Upper lobe of left lung (tissue), 4 donors: ENCODE data around the gene FBXW11.

ENCODE experiments used
- CTCF ChIP-seq, 6 experiments: fragments of 450-650 bp in 4 of 6; fragments of 200-600 bp in 2 of 6; sonication (generic) in 2 of 6; IDR thresholded peaks; one replicate each; pipeline ENCODE4 v1.5.1; 2016 to 2019; ENCODE audit warnings: antibody characterized with exemption in 6 of 6
- EP300 ChIP-seq, 4 donors: sonication (generic); formaldehyde crosslinking; IDR thresholded peaks; one replicate each; pipeline ENCODE4 v1.5.1; 2017; ENCODE audit warnings: antibody characterized with exemption in 4 of 4, control low read depth in 2 of 4
- POLR2A ChIP-seq, 4 donors: fragments of 450-650 bp; IDR thresholded peaks; one replicate each; pipeline ENCODE4 v1.5.1; 2016 to 2017; ENCODE audit warnings: antibody characterized with exemption in 4 of 4, mild to moderate bottlenecking in 2 of 4
- POLR2AphosphoS5 ChIP-seq, 2 donors: sonication (generic); formaldehyde crosslinking; IDR thresholded peaks; one replicate each; pipeline ENCODE4 v1.5.1; 2017; ENCODE audit warnings: antibody characterized with exemption in 2 of 2

GRCh38 chr5:171865471-171865870, 141.0 kb downstream of the FBXW11 start:
- no peak for TF ChIP-seq CTCF (IDR thresholded peaks at IDR 0.05)
- TF ChIP-seq POLR2A (IDR thresholded peaks at IDR 0.05): no peak
- TF ChIP-seq EP300 (IDR thresholded peaks at IDR 0.05): no peak
- no peak for TF ChIP-seq POLR2AphosphoS5 (IDR thresholded peaks at IDR 0.05)
